Measurements from ENCODE around the gene GFOD2.

Gene GFOD2

GRCh38 chr16:67709050-67709449 is 10.1 kb downstream of the GFOD2 start:
- Histone ChIP-seq H3K9ac (ENCODE audit: low read depth, low read length, poor library complexity, severe bottlenecking) (no peak overlapping the region), H3K9me3 (ENCODE audit: insufficient read depth, low read depth, low read length) (no peaks in the 10 kb centered on the region), H3K27me3 (ENCODE audit: insufficient read depth, low read length, poor library complexity, severe bottlenecking) (no peaks in the 10 kb centered on the region), H3K9me2 (replicated peaks; ENCODE audit: low read depth, low read length) (no peaks in the 10 kb centered on the region), H3F3A (ENCODE audit: low read depth) (no peaks in the 10 kb centered on the region; the same call in 1 of the 2 replicates), H3K36me3 (ENCODE audit: insufficient read depth, low read length) (no peaks in the 10 kb centered on the region), H3K4me2 (ENCODE audit: low read depth, low read length, poor library complexity, severe bottlenecking) (no peak overlapping the region), H3K79me2 (ENCODE audit: insufficient read depth, low read length) (peaks cover 46% of the 10 kb centered on the region), H3K4me1 (ENCODE audit: insufficient read depth, low read length, poor library complexity, severe bottlenecking) (peaks cover under 1% of the 10 kb centered on the region), H4K20me1 (ENCODE audit: insufficient read depth, low read length, poor library complexity, severe bottlenecking) (peaks cover 11% of the 10 kb centered on the region), H2AFZ (ENCODE audit: low read length) (no peak overlapping the region), H3K4me3 (ENCODE audit: low read length, poor library complexity, severe bottlenecking) (no peak overlapping the region)
- no peak for TF ChIP-seq EZH2phosphoT487 (IDR thresholded peaks at IDR 0.05; ENCODE audit: borderline replicate concordance)
- no peak for TF ChIP-seq CTCF (conservative IDR thresholded peaks at IDR 0.05; ENCODE audit: low read length)

- no peak overlapping the region for H3K4me3 ChIP-seq (ENCODE audit: low read length, poor library complexity, severe bottlenecking)
- H3K9me3 ChIP-seq (ENCODE audit: insufficient read depth, low read depth, low read length) = no peaks in the 10 kb centered on the region
- no peaks in the 10 kb centered on the region for H3K36me3 ChIP-seq (ENCODE audit: insufficient read depth, low read length)
- H2AFZ ChIP-seq (ENCODE audit: low read length) = no peak overlapping the region
- no peaks in the 10 kb centered on the region for H3K27me3 ChIP-seq (ENCODE audit: insufficient read depth, low read length, poor library complexity, severe bottlenecking)
- no peak overlapping the region for H3K4me2 ChIP-seq (ENCODE audit: low read depth, low read length, poor library complexity, severe bottlenecking)
- H4K20me1 ChIP-seq (ENCODE audit: insufficient read depth, low read length, poor library complexity, severe bottlenecking) = peaks cover 13% of the 10 kb centered on the region
- H3K9me2 ChIP-seq (replicated peaks; ENCODE audit: low read depth, low read length) = no peaks in the 10 kb centered on the region
- H3K9ac ChIP-seq (ENCODE audit: low read depth, low read length, poor library complexity, severe bottlenecking) = no peak overlapping the region
- H3F3A ChIP-seq (ENCODE audit: low read depth) = no peaks in the 10 kb centered on the region; the same call in 1 of the 2 replicates
- H3K79me2 ChIP-seq (ENCODE audit: insufficient read depth, low read length) = peaks cover 45% of the 10 kb centered on the region; the same call in 1 of the 2 replicates
- TF ChIP-seq EZH2phosphoT487 (IDR thresholded peaks at IDR 0.05; ENCODE audit: borderline replicate concordance) (no peak), CTCF (conservative IDR thresholded peaks at IDR 0.05; ENCODE audit: low read length) (no peak)
- peaks cover 4% of the 10 kb centered on the region for H3K4me1 ChIP-seq (ENCODE audit: insufficient read depth, low read length, poor library complexity, severe bottlenecking)
These were observed 10.7 kb downstream of the GFOD2 start for GRCh38 chr16:67708368-67708771.

- peaks cover 7% of the 10 kb centered on the region for H3K4me1 ChIP-seq (ENCODE audit: insufficient read depth, low read length, poor library complexity, severe bottlenecking)
- no peaks in the 10 kb centered on the region for H3K36me3 ChIP-seq (ENCODE audit: insufficient read depth, low read length)
- H2AFZ ChIP-seq (ENCODE audit: low read length) = no peak overlapping the region
- H3K27me3 ChIP-seq (ENCODE audit: insufficient read depth, low read length, poor library complexity, severe bottlenecking) = no peaks in the 10 kb centered on the region
- no peak overlapping the region for H3K4me2 ChIP-seq (ENCODE audit: low read depth, low read length, poor library complexity, severe bottlenecking)
- H3K9me2 ChIP-seq (replicated peaks; ENCODE audit: low read depth, low read length) = no peaks in the 10 kb centered on the region
- H4K20me1 ChIP-seq (ENCODE audit: insufficient read depth, low read length, poor library complexity, severe bottlenecking) = peaks cover 14% of the 10 kb centered on the region
- H3K9ac ChIP-seq (ENCODE audit: low read depth, low read length, poor library complexity, severe bottlenecking) = no peak overlapping the region
- H3F3A ChIP-seq (ENCODE audit: low read depth) = no peaks in the 10 kb centered on the region; the same call in 1 of the 2 replicates
- no peak for TF ChIP-seq EZH2phosphoT487 (IDR thresholded peaks at IDR 0.05; ENCODE audit: borderline replicate concordance)
- no peak for TF ChIP-seq CTCF (conservative IDR thresholded peaks at IDR 0.05; ENCODE audit: low read length)
- H3K4me3 ChIP-seq (ENCODE audit: low read length, poor library complexity, severe bottlenecking) = no peak overlapping the region
- peaks cover 43% of the 10 kb centered on the region; the same call in 1 of the 2 replicates for H3K79me2 ChIP-seq (ENCODE audit: insufficient read depth, low read length)
- no peaks in the 10 kb centered on the region for H3K9me3 ChIP-seq (ENCODE audit: insufficient read depth, low read depth, low read length)
These were observed 11.3 kb downstream of the GFOD2 start for GRCh38 chr16:67707790-67708189.

All from Loucy (cell line).